ENCODE results near the gene MEF2C. TPM values are rescaled to one million over a fixed set of nuclear protein-coding genes. Genes with fewer than 3 reads are reported as not detected.

Gene MEF2C
- total RNA-seq, 1 experiment from 2014 or later = 1.7 TPM

GRCh38 chr5:88776692-88777091 is 106.3 kb downstream of the MEF2C start:
- TF ChIP-seq GTF2I (CRISPR knock-in tag; conservative IDR thresholded peaks at IDR 0.05) (no peak), ZNF425 (CRISPR knock-in tag; conservative IDR thresholded peaks at IDR 0.05) (no peak), TEAD4 (CRISPR knock-in tag; IDR thresholded peaks at IDR 0.05) (no peak), E2F5 (CRISPR knock-in tag; IDR thresholded peaks at IDR 0.05) (no peak), MYBL2 (CRISPR knock-in tag; IDR thresholded peaks at IDR 0.05) (no peak), FOXJ3 (CRISPR knock-in tag; IDR thresholded peaks at IDR 0.05; ENCODE audit: borderline replicate concordance) (no peak), GABPB1 (CRISPR knock-in tag; IDR thresholded peaks at IDR 0.05) (no peak), ZNF512 (CRISPR knock-in tag; IDR thresholded peaks at IDR 0.05; ENCODE audit: borderline replicate concordance) (no peak), NFATC4 (CRISPR knock-in tag; IDR thresholded peaks at IDR 0.05) (no peak), RELA (CRISPR knock-in tag; IDR thresholded peaks at IDR 0.05; ENCODE audit: borderline replicate concordance) (no peak), NR2C2 (CRISPR knock-in tag; IDR thresholded peaks at IDR 0.05) (no peak), ZNF532 (CRISPR knock-in tag; IDR thresholded peaks at IDR 0.05; ENCODE audit: borderline replicate concordance) (no peak), ERG (CRISPR knock-in tag; IDR thresholded peaks at IDR 0.05) (no peak), ATF1 (CRISPR knock-in tag; IDR thresholded peaks at IDR 0.05) (no peak), MLX (CRISPR knock-in tag; IDR thresholded peaks at IDR 0.05) (no peak), ZNF121 (CRISPR knock-in tag; IDR thresholded peaks at IDR 0.05) (no peak), CTCF (IDR thresholded peaks at IDR 0.05) (no peak), HMGXB4 (CRISPR knock-in tag; IDR thresholded peaks at IDR 0.05) (no peak), JAZF1 (CRISPR knock-in tag; IDR thresholded peaks at IDR 0.05) (no peak)
- ChIA-PET POLR2A (no interaction called here), CTCF (no interaction called here)
- DNase-seq (ENCODE audit: low spot score) (no peak), ATAC-seq (no peak)
- Mint-ChIP-seq H3K27ac (no peak overlapping the region), H3K27me3 (ENCODE audit: low read depth) (no peaks in the 10 kb centered on the region), H3K9me3 (no peaks in the 10 kb centered on the region), H3K4me3 (no peak overlapping the region), H3K4me1 (peaks cover 12% of the 10 kb centered on the region), H3K36me3 (no peaks in the 10 kb centered on the region)
